ENCODE data around the gene MKRN2. TPM values are rescaled to one million over a fixed set of nuclear protein-coding genes. Genes with fewer than 3 reads are reported as not detected.

The MKRN2 gene
- total and polyA plus RNA-seq, 2 of the 13 experiments (the other 11 are each of a cell fraction or from before 2014, with no cell fraction given): 25.5 to 34.3 TPM

- DNase-seq (ENCODE audit: low spot score) (no peak), ATAC-seq (no peak), FAIRE-seq (no peak)
- no peak overlapping the region for H3K27ac ChIP-seq (ENCODE audit: extremely low read length, insufficient read depth, low read length)
- WGBS (ENCODE audit: low lambda C conversion rate): over 99% methylated on average over 4 of the region's 4 CpGs
- in situ Hi-C loops (cut with HindIII; ENCODE audit: extremely low pct_ligation_motif_present, low pct_unique_long_range_greater_than_20kb) (no loop called here), intact Hi-C loops (cut with micrococcal nuclease; ENCODE audit: unreplicated experiment) (no loop called here)
- peaks cover 26% of the 10 kb centered on the region for H3K79me2 ChIP-seq (ENCODE audit: insufficient read depth, low read length)
- H3K4me2 ChIP-seq (ENCODE audit: low read depth, low read length): no peak overlapping the region
- H2AFZ ChIP-seq (ENCODE audit: low read length): no peak overlapping the region
- no peak overlapping the region for H3K9ac ChIP-seq (ENCODE audit: insufficient read depth, low read depth, low read length)
- H3K4me1 ChIP-seq (ENCODE audit: insufficient read depth, low read length): peaks cover under 1% of the 10 kb centered on the region; the same call in 1 of the 2 replicates
- H4K20me1 ChIP-seq (ENCODE audit: insufficient read depth, low read length): peaks cover 3% of the 10 kb centered on the region; the same call in 1 of the 2 replicates
- no peaks in the 10 kb centered on the region for H3K27me3 ChIP-seq (ENCODE audit: control insufficient read depth in 1 of 2, insufficient read depth in 2 of 2, low read length in 2 of 2)
- ChIA-PET CTCF (ENCODE audit: low intra/inter-chr PET ratio, low total read pairs) (no interaction called here), POLR2A (no interaction called here)
- no peak for TF ChIP-seq GLMP (CRISPR knock-in tag; IDR thresholded peaks at IDR 0.05; ENCODE audit: borderline replicate concordance)
- no peak for TF ChIP-seq NKX3-1 (CRISPR knock-in tag; IDR thresholded peaks at IDR 0.05)
- no peak for TF ChIP-seq ZNF878 (CRISPR knock-in tag; IDR thresholded peaks at IDR 0.05)
- TF ChIP-seq DR1 (CRISPR knock-in tag; IDR thresholded peaks at IDR 0.05): no peak
- BruUV-seq (replicated peaks): no TSS peak
- no peaks in the 10 kb centered on the region for H3K9me3 ChIP-seq (ENCODE audit: low read length)
- H3K4me3 ChIP-seq (replicated peaks in 1 of 3; ENCODE audit: insufficient read depth in 1 of 3, low read depth in 2 of 3, low read length in 3 of 3): no peak overlapping the region
- peaks cover 10 to 62% of the 10 kb centered on the region in 2 experiments for H3K36me3 ChIP-seq (replicated peaks in 1 of 2; ENCODE audit: control insufficient read depth in 1 of 2, insufficient read depth in 2 of 2, low read length in 2 of 2)
Measured at GRCh38 chr3:12615266-12615665, 58.4 kb downstream of the MKRN2 start.

GRCh38 chr3:12618426-12618825 lies 61.5 kb downstream of the MKRN2 start:
- H3K36me3 ChIP-seq (replicated peaks in 1 of 2; ENCODE audit: control insufficient read depth in 1 of 2, insufficient read depth in 2 of 2, low read length in 2 of 2): peaks cover 8 to 42% of the 10 kb centered on the region in 2 experiments
- no peak for TF ChIP-seq KLF6 (CRISPR knock-in tag; IDR thresholded peaks at IDR 0.05)
- no peak for TF ChIP-seq HNRNPUL1 (IDR thresholded peaks at IDR 0.05; ENCODE audit: low read depth, low read length)
- TF ChIP-seq ZNF768 (CRISPR knock-in tag; IDR thresholded peaks at IDR 0.05): no peak
- TF ChIP-seq SNRNP70 (IDR thresholded peaks at IDR 0.05; ENCODE audit: low read depth, low read length): no peak
- no peak for TF ChIP-seq PLRG1 (conservative IDR thresholded peaks at IDR 0.05)
- TF ChIP-seq ATF4 (CRISPR knock-in tag; IDR thresholded peaks at IDR 0.05): no peak
- TF ChIP-seq ZNF687 (CRISPR knock-in tag; IDR thresholded peaks at IDR 0.05): no peak
- no peak for TF ChIP-seq SNAI1 (CRISPR knock-in tag; IDR thresholded peaks at IDR 0.05; ENCODE audit: borderline replicate concordance)

More at GRCh38 chr3:12618426-12618825, 61.5 kb downstream of the MKRN2 start:
- DNase-seq (ENCODE audit: low spot score): no peak
- no peak overlapping the region for H3K4me3 ChIP-seq (replicated peaks in 1 of 3; ENCODE audit: insufficient read depth in 1 of 3, low read depth in 2 of 3, low read length in 3 of 3)
- H3K4me1 ChIP-seq (ENCODE audit: insufficient read depth, low read length): peaks cover 25% of the 10 kb centered on the region
- CTCF ChIA-PET (ENCODE audit: low intra/inter-chr PET ratio, low total read pairs): no interaction called here
- H4K20me1 ChIP-seq (ENCODE audit: insufficient read depth, low read length): peaks cover 12% of the 10 kb centered on the region
- ATAC-seq: no peak
- WGBS (ENCODE audit: low lambda C conversion rate): 95% methylated on average over 6 of the region's 6 CpGs
- in situ Hi-C loops (cut with HindIII; ENCODE audit: extremely low pct_ligation_motif_present, low pct_unique_long_range_greater_than_20kb) (no loop called here), intact Hi-C loops (cut with micrococcal nuclease; ENCODE audit: unreplicated experiment) (no loop called here)
- no peak overlapping the region for H2AFZ ChIP-seq (ENCODE audit: low read length)
- no peak for FAIRE-seq
- no peaks in the 10 kb centered on the region for H3K9me3 ChIP-seq (ENCODE audit: low read length)
- no TSS peak for BruUV-seq (replicated peaks)
- H3K27me3 ChIP-seq (ENCODE audit: control insufficient read depth in 1 of 2, insufficient read depth in 2 of 2, low read length in 2 of 2): no peaks in the 10 kb centered on the region
- no peak overlapping the region for H3K9ac ChIP-seq (ENCODE audit: insufficient read depth, low read depth, low read length)
- H3K79me2 ChIP-seq (ENCODE audit: insufficient read depth, low read length): peaks cover 51% of the 10 kb centered on the region
- POLR2A ChIA-PET: interaction anchor here (1.5 kb wide), 1 partner anchor 29 kb away, joined by 4 read pairs; no protein-coding TSS in a partner anchor
- no peak overlapping the region for H3K27ac ChIP-seq (ENCODE audit: extremely low read length, insufficient read depth, low read length)
- H3K4me2 ChIP-seq (ENCODE audit: low read depth, low read length): no peak overlapping the region
